Caco-2 (cell line): ENCODE data around the gene TMEM181. TPM values are rescaled to one million over a fixed set of nuclear protein-coding genes. Genes with fewer than 3 reads are reported as not detected.

Source experiments
- BruUV-seq: library from RNA; stranded (reverse); fragments of 400-500 nt; replicated peaks from 2 replicates; lab custom pipeline; 2021; lab: Mats Ljungman, UMichigan
- CTCF ChIA-PET: fragments of 300-600 bp; sonication (Branson Sonifier 250); formaldehyde crosslinking; loops from one replicate; lab custom pipeline; 2022; ENCODE audit warnings: antibody characterized with exemption; lab: Charles Lee
- POLR2A ChIA-PET: fragments of 300-600 bp; sonication (Branson Sonifier 250); formaldehyde crosslinking; loops from one replicate; lab custom pipeline; 2022; ENCODE audit warnings: antibody characterized with exemption; lab: Charles Lee
- DNase-seq, 2 experiments: peaks; one replicate each; pipeline versions ENCODE4 v3.0.0 to v3.0.0-alpha.2; 2020 to 2022
- H3K27me3 ChIP-seq: replicated peaks from 2 replicates; pipeline ENCODE4 v1.6.0; 2011; ENCODE audit warnings: low read length; ENCODE audit not compliant: control insufficient read depth, insufficient read depth
- H3K36me3 ChIP-seq: 2 replicates; pipeline ENCODE4 v1.5.1; 2011; ENCODE audit warnings: low read length; ENCODE audit not compliant: control insufficient read depth, insufficient read depth
- H3K4me1 ChIP-seq: fragments of 250-450 bp; sonication (Bioruptor Pico); 2 replicates; pipeline ENCODE4 v1.5.1; 2020; ENCODE audit warnings: mild to moderate bottlenecking
- H3K4me3 ChIP-seq: 2 replicates; pipeline ENCODE4 v1.5.1; 2011; ENCODE audit warnings: low read depth, mild to moderate bottlenecking, control low read depth, low read length
- H3K9me3 ChIP-seq: fragments of 250-450 bp; sonication (Bioruptor Pico); 2 replicates; pipeline ENCODE4 v1.5.1; 2020; ENCODE audit warnings: mild to moderate bottlenecking, moderate library complexity
- H3K27ac Mint-ChIP-seq: one replicate; pipeline ENCODE4 v1.8.0; 2022; ENCODE audit warnings: mixed read lengths; ENCODE audit not compliant: unreplicated experiment
- H3K27me3 Mint-ChIP-seq: one replicate; pipeline ENCODE4 v1.8.0; 2022; ENCODE audit warnings: mixed read lengths; ENCODE audit not compliant: insufficient read depth, unreplicated experiment
- H3K36me3 Mint-ChIP-seq: one replicate; pipeline ENCODE4 v1.8.0; 2022; ENCODE audit warnings: mild to moderate bottlenecking, mixed read lengths; ENCODE audit not compliant: insufficient read depth, unreplicated experiment
- H3K4me1 Mint-ChIP-seq: one replicate; pipeline ENCODE4 v1.8.0; 2022; ENCODE audit warnings: low read depth, mixed read lengths; ENCODE audit not compliant: unreplicated experiment
- H3K4me3 Mint-ChIP-seq: one replicate; pipeline ENCODE4 v1.8.0; 2022; ENCODE audit warnings: mild to moderate bottlenecking, moderate library complexity, mixed read lengths; ENCODE audit not compliant: unreplicated experiment
- H3K9me3 Mint-ChIP-seq: one replicate; pipeline ENCODE4 v1.8.0; 2022; ENCODE audit warnings: mixed read lengths; ENCODE audit not compliant: unreplicated experiment
- intact Hi-C: fragments of 100-400 bp; cut with micrococcal nuclease; formaldehyde crosslinking; loops from one replicate; pipeline ENCODE4 v1.10.0; 2022; ENCODE audit not compliant: unreplicated experiment
- total RNA-seq: library from RNA; stranded (reverse); gene quantifications from 2 replicates; pipeline ENCODE4 v1.2.3, GENCODE V29; 2022
- TF ChIP-seq, protein P1 (sequence below), 2 experiments: fragments of 200-600 bp in 1 of 2; IDR thresholded peaks; 1 replicate in 1 of 2; 2 replicates in 1 of 2; pipeline versions ENCODE4 v1.5.1 to v1.8.0; 2011 to 2022; ENCODE audit warnings: antibody characterized with exemption in 1 of 2, control low read depth in 1 of 2, inconsistent platforms in 1 of 2, low read depth in 1 of 2, low read length in 1 of 2, mild to moderate bottlenecking in 1 of 2, moderate library complexity in 1 of 2; ENCODE audit not compliant: insufficient read depth in 1 of 2, severe bottlenecking in 1 of 2, unreplicated experiment in 1 of 2

TMEM181 gene
- total RNA-seq, 1 experiment from 2014 or later: 26.7 TPM

DNA sequence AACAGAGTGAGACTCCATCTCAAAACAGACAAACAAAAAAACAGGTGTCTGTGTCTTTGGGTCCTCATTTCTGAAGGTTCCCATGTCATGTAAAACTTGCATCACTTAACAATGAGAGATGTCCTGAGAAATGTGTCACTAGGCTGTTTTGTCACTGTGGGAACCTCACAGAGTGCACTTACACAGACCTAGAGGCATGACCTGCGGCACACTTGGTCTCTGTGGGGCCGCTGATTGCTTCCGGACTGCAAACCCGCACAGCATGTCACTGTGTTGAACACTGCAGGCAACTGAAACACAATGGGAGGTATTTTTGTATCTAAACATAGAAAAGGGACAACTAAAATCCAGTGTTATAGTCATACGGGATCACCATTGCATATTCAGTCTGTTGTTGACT is 42.3 kb upstream of the TMEM181 start:
- ChIA-PET CTCF (no interaction called here), POLR2A (no interaction called here)
- Histone ChIP-seq H3K4me1 (no peaks in the 10 kb centered on the region), H3K4me3 (no peak overlapping the region), H3K27me3 (no peaks in the 10 kb centered on the region), H3K36me3 (no peaks in the 10 kb centered on the region), H3K9me3 (no peaks in the 10 kb centered on the region)
- TF ChIP-seq, protein P1, sequence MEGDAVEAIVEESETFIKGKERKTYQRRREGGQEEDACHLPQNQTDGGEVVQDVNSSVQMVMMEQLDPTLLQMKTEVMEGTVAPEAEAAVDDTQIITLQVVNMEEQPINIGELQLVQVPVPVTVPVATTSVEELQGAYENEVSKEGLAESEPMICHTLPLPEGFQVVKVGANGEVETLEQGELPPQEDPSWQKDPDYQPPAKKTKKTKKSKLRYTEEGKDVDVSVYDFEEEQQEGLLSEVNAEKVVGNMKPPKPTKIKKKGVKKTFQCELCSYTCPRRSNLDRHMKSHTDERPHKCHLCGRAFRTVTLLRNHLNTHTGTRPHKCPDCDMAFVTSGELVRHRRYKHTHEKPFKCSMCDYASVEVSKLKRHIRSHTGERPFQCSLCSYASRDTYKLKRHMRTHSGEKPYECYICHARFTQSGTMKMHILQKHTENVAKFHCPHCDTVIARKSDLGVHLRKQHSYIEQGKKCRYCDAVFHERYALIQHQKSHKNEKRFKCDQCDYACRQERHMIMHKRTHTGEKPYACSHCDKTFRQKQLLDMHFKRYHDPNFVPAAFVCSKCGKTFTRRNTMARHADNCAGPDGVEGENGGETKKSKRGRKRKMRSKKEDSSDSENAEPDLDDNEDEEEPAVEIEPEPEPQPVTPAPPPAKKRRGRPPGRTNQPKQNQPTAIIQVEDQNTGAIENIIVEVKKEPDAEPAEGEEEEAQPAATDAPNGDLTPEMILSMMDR (IDR thresholded peaks at IDR 0.05; ENCODE audit: insufficient read depth in 1 of 2, low read depth in 1 of 2, low read length in 1 of 2, severe bottlenecking in 1 of 2, unreplicated experiment in 1 of 2): no peak
- no peak for DNase-seq
- Mint-ChIP-seq H3K9me3 (no peaks in the 10 kb centered on the region), H3K27ac (no peak overlapping the region), H3K27me3 (no peaks in the 10 kb centered on the region), H3K4me1 (peaks cover 6% of the 10 kb centered on the region), H3K36me3 (peaks cover 38% of the 10 kb centered on the region), H3K4me3 (no peak overlapping the region)
- no TSS peak for BruUV-seq
- intact Hi-C loops: loop anchor here (5.0 kb wide), 1 partner anchor 65 kb away; no protein-coding TSS in a partner anchor

DNA sequence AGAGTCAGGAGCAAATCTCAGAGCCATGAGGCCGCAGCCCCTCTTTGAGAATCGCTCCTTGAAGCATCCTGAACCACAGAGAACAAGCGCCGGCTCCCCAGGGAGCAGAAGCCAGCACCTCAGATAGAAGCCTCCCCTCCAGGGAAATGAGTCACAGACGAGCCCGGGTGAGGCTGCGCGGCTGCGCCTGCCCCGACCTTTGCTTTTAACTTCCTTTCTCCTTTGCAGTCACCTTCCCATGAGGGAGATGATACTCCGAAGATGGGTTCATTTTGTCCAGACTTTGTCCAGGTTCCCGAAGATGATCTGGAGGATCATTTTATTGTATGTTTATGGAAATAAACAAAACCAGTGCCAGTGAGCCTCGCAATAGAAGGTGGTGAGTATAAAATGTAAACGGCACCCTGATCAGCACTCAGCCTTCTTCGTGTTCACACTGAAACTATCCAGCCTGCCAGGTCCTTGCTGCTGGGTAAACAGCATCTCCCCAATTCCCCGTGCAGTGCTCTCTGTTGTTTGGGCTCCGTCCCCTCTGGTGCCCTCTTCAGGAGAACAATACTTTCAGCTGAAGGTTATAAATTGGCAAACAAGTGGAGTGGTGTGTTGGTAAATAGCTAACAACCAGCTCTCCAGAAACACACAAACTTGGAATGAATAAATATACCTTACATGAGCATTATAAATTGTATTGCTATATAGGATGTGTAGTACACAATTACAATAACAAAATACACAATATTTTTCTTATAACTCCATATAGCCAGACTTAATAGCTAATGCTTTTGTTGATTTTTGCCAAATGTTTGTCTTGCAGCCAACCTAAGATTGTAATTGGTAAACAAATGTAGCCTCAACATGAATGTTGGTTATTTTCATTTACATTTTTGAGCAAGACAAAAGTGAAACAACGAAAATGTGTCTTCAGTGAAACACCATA is 41.4 kb upstream of the TMEM181 start:
- DNase-seq: peak; percentile 70 to 73
- no peak overlapping the region for H3K27ac Mint-ChIP-seq
- intact Hi-C loops: loop anchor here (1.0 to 5.0 kb wide), 3 partner anchors 66 to 304 kb away; no protein-coding TSS in a partner anchor
- ChIA-PET POLR2A (no interaction called here), CTCF (interaction anchor here (0.6 to 1.6 kb wide), 7 partner anchors 22 to 304 kb away, joined by 3 to 13 read pairs (median 4); no protein-coding TSS in a partner anchor)
- Histone ChIP-seq H3K4me1 (no peaks in the 10 kb centered on the region), H3K36me3 (no peaks in the 10 kb centered on the region), H3K9me3 (no peaks in the 10 kb centered on the region), H3K27me3 (no peaks in the 10 kb centered on the region), H3K4me3 (peak overlapping the region; percentile 11)
- BruUV-seq: no TSS peak
- peaks cover 6% of the 10 kb centered on the region for H3K4me1 Mint-ChIP-seq
- peak overlapping the region; percentile 73 for H3K4me3 Mint-ChIP-seq
- peaks cover 41% of the 10 kb centered on the region for H3K36me3 Mint-ChIP-seq
- H3K9me3 Mint-ChIP-seq: peaks cover 2% of the 10 kb centered on the region
- TF ChIP-seq, protein P1 (IDR thresholded peaks at IDR 0.05; ENCODE audit: insufficient read depth in 1 of 2, low read depth in 1 of 2, low read length in 1 of 2, severe bottlenecking in 1 of 2, unreplicated experiment in 1 of 2): peak in 1 of 2 experiments; percentile 68
- H3K27me3 Mint-ChIP-seq: no peaks in the 10 kb centered on the region

DNA sequence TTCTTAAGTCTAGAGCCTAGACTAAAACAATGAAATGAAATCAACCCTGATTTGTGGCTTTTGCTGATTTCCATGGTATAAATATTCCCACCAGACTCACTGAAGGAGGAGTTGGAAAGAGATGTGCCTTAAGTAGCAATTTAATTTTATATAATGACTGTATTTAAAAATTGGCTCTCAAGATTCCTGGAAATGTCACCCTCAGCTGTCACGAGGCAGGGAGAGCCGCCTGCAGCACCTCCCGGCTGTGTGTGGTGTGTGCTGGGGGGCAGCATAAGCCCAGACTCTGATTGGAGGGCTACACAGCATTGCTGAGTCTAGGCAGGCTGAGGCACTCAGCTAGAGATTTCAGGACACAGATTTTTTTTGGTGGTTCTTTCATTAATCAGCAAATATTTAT is 40.6 kb upstream of the TMEM181 start:
- H3K36me3 Mint-ChIP-seq: peaks cover 38% of the 10 kb centered on the region
- POLR2A ChIA-PET: no interaction called here
- no peaks in the 10 kb centered on the region for H3K4me1 ChIP-seq
- H3K4me3 Mint-ChIP-seq: no peak overlapping the region
- no peaks in the 10 kb centered on the region for H3K27me3 ChIP-seq
- no peak overlapping the region for H3K27ac Mint-ChIP-seq
- peaks cover 6% of the 10 kb centered on the region for H3K27me3 Mint-ChIP-seq
- intact Hi-C loops: loop anchor here (5.0 kb wide), 1 partner anchor 67 kb away; no protein-coding TSS in a partner anchor
- CTCF ChIA-PET: interaction anchor here (0.6 to 1.6 kb wide), 7 partner anchors 17 to 305 kb away, joined by 3 to 13 read pairs (median 4); no protein-coding TSS in a partner anchor
- no TSS peak for BruUV-seq
- TF ChIP-seq, protein P1 (IDR thresholded peaks at IDR 0.05; ENCODE audit: insufficient read depth in 1 of 2, low read depth in 1 of 2, low read length in 1 of 2, severe bottlenecking in 1 of 2, unreplicated experiment in 1 of 2): no peak
- no peak overlapping the region for H3K4me3 ChIP-seq
- H3K9me3 Mint-ChIP-seq: peaks cover 10% of the 10 kb centered on the region
- no peaks in the 10 kb centered on the region for H3K36me3 ChIP-seq
- peaks cover 6% of the 10 kb centered on the region for H3K4me1 Mint-ChIP-seq
- no peaks in the 10 kb centered on the region for H3K9me3 ChIP-seq
- DNase-seq: no peak
